Hepatocyte (in vitro differentiated cells): ENCODE measurements around the gene ZHX3. TPM values are rescaled to one million over a fixed set of nuclear protein-coding genes. Genes with fewer than 3 reads are reported as not detected.

ENCODE experiments used
- DNase-seq: peaks from one replicate; pipeline ENCODE4 v3.0.0-alpha.2; 2016; ENCODE audit warnings: low spot score
- H2AFZ ChIP-seq: fragments of 200-600 bp; sonication (generic); 2 replicates; pipeline ENCODE4 v1.6.0; 2016; ENCODE audit warnings: antibody characterized with exemption, mild to moderate bottlenecking
- H3K27ac ChIP-seq: fragments of 200-600 bp; sonication (generic); 2 replicates; pipeline ENCODE4 v1.5.1; 2016; ENCODE audit warnings: mild to moderate bottlenecking
- H3K27me3 ChIP-seq: fragments of 200-600 bp; sonication (generic); 2 replicates; pipeline ENCODE4 v1.6.1; 2016
- H3K36me3 ChIP-seq: fragments of 200-600 bp; sonication (generic); replicated peaks from 2 replicates; pipeline ENCODE4 v1.5.1; 2016; ENCODE audit warnings: low read depth; ENCODE audit not compliant: insufficient read depth
- H3K4me1 ChIP-seq: fragments of 200-600 bp; sonication (generic); 2 replicates; pipeline ENCODE4 v1.5.1; 2016; ENCODE audit warnings: mild to moderate bottlenecking, moderate library complexity; ENCODE audit not compliant: insufficient read depth
- H3K4me2 ChIP-seq: fragments of 200-600 bp; sonication (generic); 2 replicates; pipeline ENCODE4 v1.6.0; 2016
- H3K4me3 ChIP-seq: fragments of 200-600 bp; sonication (generic); 2 replicates; pipeline ENCODE4 v1.5.1; 2016; ENCODE audit warnings: mild to moderate bottlenecking
- H3K79me2 ChIP-seq: fragments of 200-600 bp; sonication (generic); 2 replicates; pipeline ENCODE4 v1.6.0; 2017; ENCODE audit warnings: mild to moderate bottlenecking
- H3K9me2 ChIP-seq: fragments of 200-600 bp; sonication (generic); replicated peaks from 2 replicates; pipeline ENCODE4 v1.6.0; 2017; ENCODE audit warnings: mild to moderate bottlenecking; ENCODE audit not compliant: insufficient read depth
- H3K9me3 ChIP-seq: fragments of 200-600 bp; sonication (generic); 2 replicates; pipeline ENCODE4 v1.5.1; 2016; ENCODE audit warnings: low read depth, mild to moderate bottlenecking
- H4K20me1 ChIP-seq: fragments of 200-600 bp; sonication (generic); 2 replicates; pipeline ENCODE4 v1.6.0; 2016; ENCODE audit warnings: mild to moderate bottlenecking; ENCODE audit not compliant: insufficient read depth, poor library complexity, severe bottlenecking
- CTCF ChIP-seq: fragments of 200-600 bp; sonication (generic); IDR thresholded peaks from 2 replicates; pipeline ENCODE4 v1.5.1; 2016; ENCODE audit warnings: antibody characterized with exemption, mild to moderate bottlenecking; ENCODE audit not compliant: poor library complexity
- EZH2 ChIP-seq: fragments of 200-600 bp; sonication (generic); IDR thresholded peaks from 2 replicates; pipeline ENCODE4 v1.6.1; 2016; ENCODE audit warnings: antibody characterized with exemption, mild to moderate bottlenecking, borderline replicate concordance
- EZH2phosphoT487 ChIP-seq: fragments of 200-600 bp; sonication (generic); IDR thresholded peaks from one replicate; pipeline ENCODE4 v1.6.1; 2018; ENCODE audit warnings: antibody characterized with exemption, mild to moderate bottlenecking, low read depth, moderate library complexity; ENCODE audit not compliant: unreplicated experiment, severe bottlenecking
- WGBS: methylation state at CpG from one replicate; pipeline ENCODE4 v1.1.6; 2016; ENCODE audit warnings: low lambda C conversion rate; ENCODE audit errors: missing lambda C conversion rate; 5-methylcytosine and 5-hydroxymethylcytosine counted together
- polyA plus RNA-seq: library from polyadenylated mRNA; unstranded; fragments of >200 nt; fragmentation: Nextera tagmentation; extraction: Ambion mirVana; gene quantifications from 2 replicates; pipeline ENCODE4 v1.2.1, GENCODE V29; 2016
- total RNA-seq: library from RNA; depleted of rRNA; stranded (reverse); fragments of >200 nt; gene quantifications from 2 replicates; pipeline ENCODE4 v1.2.3, GENCODE V29; 2014

ZHX3 gene
- total and polyA plus RNA-seq, 2 experiments from 2014 or later = 15.0 to 19.7 TPM

- H3K4me3 ChIP-seq = no peak overlapping the region
- no peaks in the 10 kb centered on the region for H3K9me2 ChIP-seq
- DNase-seq = no peak
- no peaks in the 10 kb centered on the region for H3K4me1 ChIP-seq
- no peaks in the 10 kb centered on the region for H3K79me2 ChIP-seq
- TF ChIP-seq CTCF = no peak
- TF ChIP-seq EZH2 = no peak
- TF ChIP-seq EZH2phosphoT487 = no peak
- H3K27me3 ChIP-seq = no peaks in the 10 kb centered on the region
- WGBS = 92% methylated on average over 8 of the region's 8 CpGs
- no peak overlapping the region for H3K27ac ChIP-seq
- H3K36me3 ChIP-seq = no peaks in the 10 kb centered on the region
- H3K4me2 ChIP-seq = no peak overlapping the region
- no peaks in the 10 kb centered on the region for H3K9me3 ChIP-seq
- H4K20me1 ChIP-seq = no peaks in the 10 kb centered on the region
- no peak overlapping the region for H2AFZ ChIP-seq
These were observed 140.6 kb downstream of the ZHX3 start for GRCh38 chr20:41176711-41177552.

GRCh38 chr20:41175727-41176330 lies 141.7 kb downstream of the ZHX3 start:
- DNase-seq = no peak
- Histone ChIP-seq H3K27me3 (no peaks in the 10 kb centered on the region), H3K27ac (no peak overlapping the region), H3K36me3 (no peaks in the 10 kb centered on the region), H4K20me1 (no peaks in the 10 kb centered on the region), H2AFZ (no peak overlapping the region), H3K4me1 (no peaks in the 10 kb centered on the region), H3K4me2 (no peak overlapping the region), H3K9me2 (no peaks in the 10 kb centered on the region), H3K4me3 (no peak overlapping the region), H3K79me2 (no peaks in the 10 kb centered on the region), H3K9me3 (no peaks in the 10 kb centered on the region)
- TF ChIP-seq EZH2 = no peak
- no peak for TF ChIP-seq EZH2phosphoT487
- TF ChIP-seq CTCF = no peak
- 96% methylated on average over 7 of the region's 7 CpGs for WGBS

GRCh38 chr20:41175201-41175651 lies 142.3 kb downstream of the ZHX3 start:
- H2AFZ ChIP-seq = no peak overlapping the region
- H4K20me1 ChIP-seq = no peaks in the 10 kb centered on the region
- 98% methylated on average over 4 of the region's 4 CpGs for WGBS
- H3K4me1 ChIP-seq = no peaks in the 10 kb centered on the region
- H3K79me2 ChIP-seq = no peaks in the 10 kb centered on the region
- H3K4me3 ChIP-seq = no peak overlapping the region
- no peak overlapping the region for H3K4me2 ChIP-seq
- no peaks in the 10 kb centered on the region for H3K27me3 ChIP-seq
- H3K36me3 ChIP-seq = no peaks in the 10 kb centered on the region
- TF ChIP-seq EZH2phosphoT487 = no peak
- no peak for TF ChIP-seq EZH2
- no peak for TF ChIP-seq CTCF
- H3K27ac ChIP-seq = no peak overlapping the region
- no peaks in the 10 kb centered on the region for H3K9me2 ChIP-seq
- DNase-seq = no peak
- H3K9me3 ChIP-seq = no peaks in the 10 kb centered on the region
